ENCODE results near the gene SLC6A15.

DNA sequence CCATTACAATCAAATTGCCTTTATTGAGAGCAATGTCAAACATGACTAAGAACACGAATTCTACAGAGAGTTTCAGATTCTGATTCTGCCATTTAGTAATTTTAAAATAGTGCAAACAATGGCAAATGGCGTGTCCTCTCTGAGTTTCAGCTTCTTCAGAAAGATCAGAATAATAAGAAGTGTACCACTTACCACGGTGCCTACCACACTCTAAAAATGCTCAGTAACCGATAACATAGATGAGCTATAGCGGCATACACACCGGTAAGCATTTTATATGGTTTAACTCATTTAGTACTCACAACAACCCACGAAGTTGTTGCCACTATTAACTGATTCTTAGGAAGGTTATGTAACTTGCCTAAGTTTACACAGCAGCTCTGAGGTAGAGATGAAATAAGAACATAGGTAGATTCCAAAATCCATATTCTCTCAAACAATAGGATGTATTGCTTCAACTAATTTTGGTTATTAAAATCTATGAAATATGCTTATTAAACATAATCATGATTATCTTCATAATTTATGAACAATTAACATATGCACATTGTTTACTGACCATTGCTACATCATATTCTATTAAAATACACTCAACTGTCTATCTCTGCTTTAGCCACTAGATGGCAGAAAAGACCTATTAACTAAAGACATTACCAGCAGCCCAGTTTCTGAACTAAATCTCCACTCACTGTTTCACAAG, 38.3 kb downstream of the SLC6A15 start:
- TF ChIP-seq, protein P1, sequence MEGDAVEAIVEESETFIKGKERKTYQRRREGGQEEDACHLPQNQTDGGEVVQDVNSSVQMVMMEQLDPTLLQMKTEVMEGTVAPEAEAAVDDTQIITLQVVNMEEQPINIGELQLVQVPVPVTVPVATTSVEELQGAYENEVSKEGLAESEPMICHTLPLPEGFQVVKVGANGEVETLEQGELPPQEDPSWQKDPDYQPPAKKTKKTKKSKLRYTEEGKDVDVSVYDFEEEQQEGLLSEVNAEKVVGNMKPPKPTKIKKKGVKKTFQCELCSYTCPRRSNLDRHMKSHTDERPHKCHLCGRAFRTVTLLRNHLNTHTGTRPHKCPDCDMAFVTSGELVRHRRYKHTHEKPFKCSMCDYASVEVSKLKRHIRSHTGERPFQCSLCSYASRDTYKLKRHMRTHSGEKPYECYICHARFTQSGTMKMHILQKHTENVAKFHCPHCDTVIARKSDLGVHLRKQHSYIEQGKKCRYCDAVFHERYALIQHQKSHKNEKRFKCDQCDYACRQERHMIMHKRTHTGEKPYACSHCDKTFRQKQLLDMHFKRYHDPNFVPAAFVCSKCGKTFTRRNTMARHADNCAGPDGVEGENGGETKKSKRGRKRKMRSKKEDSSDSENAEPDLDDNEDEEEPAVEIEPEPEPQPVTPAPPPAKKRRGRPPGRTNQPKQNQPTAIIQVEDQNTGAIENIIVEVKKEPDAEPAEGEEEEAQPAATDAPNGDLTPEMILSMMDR (IDR thresholded peaks at IDR 0.05) = peak; percentile 64 to 76
- TF ChIP-seq POLR2AphosphoS5 (IDR thresholded peaks at IDR 0.05) (no peak), POLR2A (IDR thresholded peaks at IDR 0.05) (no peak)
